K562 (cell line): ENCODE measurements around the gene CRABP2. TPM values are rescaled to one million over a fixed set of nuclear protein-coding genes. Genes with fewer than 3 reads are reported as not detected.
A peak's percentile ranks its signal among the peaks of the same experiment; 100 is the strongest.

Source experiments
- BHLHE40 ChIP-seq: IDR thresholded peaks from 2 replicates; pipeline ENCODE4 v1.6.1; 2011; ENCODE audit warnings: low read length, improper control_type of control experiment
- IRF1 ChIP-seq: sonication (generic); formaldehyde crosslinking; IDR thresholded peaks from 2 replicates; pipeline ENCODE4 v1.8.0; 2022; ENCODE audit warnings: missing genetic modification reagents, mild to moderate bottlenecking, borderline replicate concordance
- MTA3 ChIP-seq: fragments of 450-650 bp; formaldehyde crosslinking; IDR thresholded peaks from 2 replicates; pipeline ENCODE4 v1.6.1; 2017; ENCODE audit warnings: mild to moderate bottlenecking, borderline replicate concordance
- NBN ChIP-seq: fragments of 450-650 bp; IDR thresholded peaks from 2 replicates; pipeline ENCODE4 v1.6.1; 2016; ENCODE audit warnings: low read depth, mild to moderate bottlenecking
- NFE2 ChIP-seq: IDR thresholded peaks from 2 replicates; pipeline ENCODE4 v1.6.1; 2014; ENCODE audit warnings: antibody characterized with exemption, low read depth
- PHB ChIP-seq: fragments of 250-450 bp; sonication (Bioruptor Pico); IDR thresholded peaks from 2 replicates; pipeline ENCODE4 v1.5.0; 2021
- RBM14 ChIP-seq: fragments of 200-400 bp; formaldehyde crosslinking; IDR thresholded peaks from 2 replicates; pipeline ENCODE4 v1.6.1; 2018; ENCODE audit warnings: low read depth, mild to moderate bottlenecking, low read length, moderate library complexity, borderline replicate concordance; ENCODE audit not compliant: insufficient read depth
- RNF2 ChIP-seq: sonication (generic); IDR thresholded peaks from 2 replicates; pipeline ENCODE4 v1.6.1; 2016
- SIN3B ChIP-seq: fragments of 450-650 bp; IDR thresholded peaks from 2 replicates; pipeline ENCODE4 v1.6.1; 2017; ENCODE audit warnings: low read depth, mild to moderate bottlenecking, moderate library complexity
- TAF15 ChIP-seq: fragments of 200-400 bp; formaldehyde crosslinking; IDR thresholded peaks from 2 replicates; pipeline ENCODE4 v1.6.1; 2017; ENCODE audit warnings: mild to moderate bottlenecking, low read depth, low read length, moderate library complexity
- YY1 ChIP-seq, 3 experiments: IDR thresholded peaks; 2 replicates each; pipeline ENCODE4 v1.6.1; 2011; ENCODE audit warnings: low read length in 2 of 3, mild to moderate bottlenecking in 2 of 3, moderate library complexity in 2 of 3, borderline replicate concordance in 1 of 3, control low read depth in 1 of 3, low read depth in 1 of 3; ENCODE audit not compliant: insufficient read depth in 3 of 3, insufficient replicate concordance in 2 of 3, control insufficient read depth in 1 of 3, insufficient read length in 1 of 3; ENCODE audit errors: extremely low read depth in 1 of 3
- ZFP91 ChIP-seq: sonication (generic); formaldehyde crosslinking; IDR thresholded peaks from 2 replicates; pipeline ENCODE4 v1.8.0; 2022; ENCODE audit warnings: mild to moderate bottlenecking, missing genetic modification reagents
- ZKSCAN1 ChIP-seq: fragments of 150-350 bp; IDR thresholded peaks from 2 replicates; pipeline ENCODE4 v1.6.1; 2016; ENCODE audit warnings: low read depth, low read length
- ZNF121 ChIP-seq: sonication (generic); formaldehyde crosslinking; conservative IDR thresholded peaks from 2 replicates; pipeline ENCODE4 v1.8.0; 2022; ENCODE audit warnings: missing genetic modification reagents
- ZNF175 ChIP-seq: fragments of 200-800 bp; sonication (Bioruptor generic); IDR thresholded peaks from 2 replicates; pipeline ENCODE4 v1.6.1; 2016; ENCODE audit warnings: low read depth, mild to moderate bottlenecking, missing genetic modification characterization, missing compliant biosample characterization
- polyA plus RNA-seq, 8 experiments: library from polyadenylated mRNA; depleted of rRNA in 4 of 8; stranded (reverse) in 5 of 8; unstranded in 3 of 8; fragments of >200 nt; fragmentation: Nextera tagmentation in 2 of 8; fragmentation: Illumina TruSeq in 1 of 8; extraction: Ambion mirVana in 2 of 8; extraction: Trizol in 1 of 8; gene quantifications; 2 replicates each; pipeline versions ENCODE4 v1.2.1 to v1.2.3, GENCODE V29; 2011 to 2014; ENCODE audit warnings: inconsistent platforms in 1 of 8, missing spikeins in 1 of 8
- total RNA-seq, 7 experiments: library from RNA; depleted of rRNA in 6 of 7; stranded (reverse); fragments of >200 nt in 6 of 7; fragmentation: Illumina TruSeq in 2 of 7; extraction: Trizol in 2 of 7; gene quantifications; 2 replicates each; pipeline versions ENCODE4 v1.2.1 to v1.2.3, GENCODE V29; 2011 to 2021; ENCODE audit warnings: low replicate concordance in 1 of 7
- TF ChIP-seq, protein P1 (sequence below): fragments of 250-450 bp; sonication (Bioruptor Pico); IDR thresholded peaks from 2 replicates; pipeline ENCODE4 v1.6.1; 2021; ENCODE audit warnings: mild to moderate bottlenecking
- TF ChIP-seq, protein P2 (sequence below), 3 experiments: IDR thresholded peaks in 2 of 3; conservative IDR thresholded peaks in 1 of 3; 2 replicates each; pipeline ENCODE4 v1.5.1; 2011 to 2012; ENCODE audit warnings: low read length in 3 of 3, mild to moderate bottlenecking in 3 of 3, control low read depth in 2 of 3, improper control_type of control experiment in 1 of 3, inconsistent platforms in 1 of 3, low read depth in 1 of 3, mixed read lengths in 1 of 3, moderate library complexity in 1 of 3; ENCODE audit not compliant: insufficient read depth in 2 of 3
- TF ChIP-seq, protein P3 (sequence below), 3 experiments: fragments of 200-800 bp in 1 of 3; sonication (Bioruptor generic) in 1 of 3; sonication (generic) in 1 of 3; formaldehyde crosslinking in 1 of 3; IDR thresholded peaks; 2 replicates each; pipeline versions ENCODE4 v1.6.1 to v1.8.0; 2016 to 2022; ENCODE audit warnings: mild to moderate bottlenecking in 2 of 3, missing compliant biosample characterization in 2 of 3, missing genetic modification characterization in 2 of 3, missing genetic modification reagents in 1 of 3
- TF ChIP-seq, protein P4 (sequence below), 2 experiments: fragments of 250-450 bp in 1 of 2; fragments of 450-650 bp in 1 of 2; sonication (Bioruptor Pico) in 1 of 2; IDR thresholded peaks; 2 replicates each; pipeline versions ENCODE4 v1.6.1 to v1.8.0; 2016 to 2021; ENCODE audit warnings: mild to moderate bottlenecking in 2 of 2, moderate library complexity in 2 of 2, missing compliant biosample characterization in 1 of 2, missing genetic modification characterization in 1 of 2

Gene CRABP2
- total and polyA plus RNA-seq, 9 of the 15 experiments (the other 6 are each of a cell fraction or from before 2014, with no cell fraction given), result 0.30 to 2.5 (median 0.82) TPM

DNA sequence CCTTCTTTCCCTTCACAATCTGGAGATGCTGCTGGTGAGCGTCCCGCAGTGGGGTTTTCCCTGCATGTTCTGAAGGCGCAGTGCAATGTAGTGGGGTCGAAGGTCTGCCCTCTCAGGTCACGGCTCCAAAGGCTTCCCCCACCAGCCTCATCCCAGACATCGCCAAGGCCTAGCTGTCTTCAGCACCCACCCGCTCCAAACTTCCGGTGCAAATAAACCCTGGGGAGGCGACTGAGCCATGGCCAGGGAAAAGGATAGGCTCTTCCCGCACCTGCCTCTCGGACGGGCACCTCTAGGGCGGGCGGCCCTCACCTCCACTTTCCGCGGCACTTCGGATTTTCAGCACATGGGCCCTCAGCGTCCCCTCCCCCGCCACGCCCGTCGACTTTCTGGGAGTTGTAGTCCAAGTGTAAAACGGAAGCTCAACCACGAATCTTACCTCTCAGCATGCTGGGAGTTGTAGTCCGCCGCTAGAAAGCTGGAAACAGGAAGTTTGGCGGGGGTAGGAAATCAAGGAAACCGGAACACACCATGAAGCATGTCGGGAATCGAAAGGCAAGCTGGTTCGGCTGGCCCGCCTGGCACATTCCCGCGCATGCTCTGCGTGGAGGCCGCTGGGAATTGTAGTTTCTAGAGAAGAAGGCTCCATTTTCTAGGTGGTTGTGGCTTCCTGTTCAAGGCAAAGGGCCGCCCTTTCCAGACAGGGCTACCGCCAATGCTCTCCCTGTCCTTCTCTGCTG, 35.5 kb upstream of the CRABP2 start, which contains the start of gene MRPL24 (continued):
- no peak for TF ChIP-seq ZNF121 (CRISPR knock-in tag)
- TF ChIP-seq ZKSCAN1, result peak; percentile 53; the same call in 1 of the 2 replicates
- TF ChIP-seq NBN, result peak; percentile 76; the same call in 1 of the 2 replicates
- TF ChIP-seq IRF1 (CRISPR knock-in tag), result no peak
- TF ChIP-seq RNF2, result peak; percentile 82
- TF ChIP-seq, protein P1, sequence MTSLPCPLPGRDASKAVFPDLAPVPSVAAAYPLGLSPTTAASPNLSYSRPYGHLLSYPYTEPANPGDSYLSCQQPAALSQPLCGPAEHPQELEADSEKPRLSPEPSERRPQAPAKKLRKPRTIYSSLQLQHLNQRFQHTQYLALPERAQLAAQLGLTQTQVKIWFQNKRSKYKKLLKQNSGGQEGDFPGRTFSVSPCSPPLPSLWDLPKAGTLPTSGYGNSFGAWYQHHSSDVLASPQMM (CRISPR knock-in tag), result no peak
- TF ChIP-seq RBM14, result no peak
- TF ChIP-seq, protein P2, sequence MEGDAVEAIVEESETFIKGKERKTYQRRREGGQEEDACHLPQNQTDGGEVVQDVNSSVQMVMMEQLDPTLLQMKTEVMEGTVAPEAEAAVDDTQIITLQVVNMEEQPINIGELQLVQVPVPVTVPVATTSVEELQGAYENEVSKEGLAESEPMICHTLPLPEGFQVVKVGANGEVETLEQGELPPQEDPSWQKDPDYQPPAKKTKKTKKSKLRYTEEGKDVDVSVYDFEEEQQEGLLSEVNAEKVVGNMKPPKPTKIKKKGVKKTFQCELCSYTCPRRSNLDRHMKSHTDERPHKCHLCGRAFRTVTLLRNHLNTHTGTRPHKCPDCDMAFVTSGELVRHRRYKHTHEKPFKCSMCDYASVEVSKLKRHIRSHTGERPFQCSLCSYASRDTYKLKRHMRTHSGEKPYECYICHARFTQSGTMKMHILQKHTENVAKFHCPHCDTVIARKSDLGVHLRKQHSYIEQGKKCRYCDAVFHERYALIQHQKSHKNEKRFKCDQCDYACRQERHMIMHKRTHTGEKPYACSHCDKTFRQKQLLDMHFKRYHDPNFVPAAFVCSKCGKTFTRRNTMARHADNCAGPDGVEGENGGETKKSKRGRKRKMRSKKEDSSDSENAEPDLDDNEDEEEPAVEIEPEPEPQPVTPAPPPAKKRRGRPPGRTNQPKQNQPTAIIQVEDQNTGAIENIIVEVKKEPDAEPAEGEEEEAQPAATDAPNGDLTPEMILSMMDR (IDR thresholded peaks at IDR 0.05 in 2 of 3, conservative IDR thresholded peaks at IDR 0.05 in 1 of 3; ENCODE audit: insufficient read depth in 2 of 3, low read depth in 1 of 3, low read length in 3 of 3), result no peak; a peak in 1 of 6 replicates
- 0 out of 2 replicates have a peak, but pooled peaks have one; percentile 25 for TF ChIP-seq NFE2
- TF ChIP-seq, protein P3, sequence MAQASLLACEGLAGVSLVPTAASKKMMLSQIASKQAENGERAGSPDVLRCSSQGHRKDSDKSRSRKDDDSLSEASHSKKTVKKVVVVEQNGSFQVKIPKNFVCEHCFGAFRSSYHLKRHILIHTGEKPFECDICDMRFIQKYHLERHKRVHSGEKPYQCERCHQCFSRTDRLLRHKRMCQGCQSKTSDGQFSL (CRISPR knock-in tag; IDR thresholded peaks at IDR 0.05), result no peak
- TF ChIP-seq, protein P3 (tag; IDR thresholded peaks at IDR 0.05), result no peak
- peak; percentile 55 to 92 (median 91) for TF ChIP-seq YY1 (IDR thresholded peaks at IDR 0.05; ENCODE audit: borderline replicate concordance in 1 of 3, control insufficient read depth in 1 of 3, extremely low read depth in 1 of 3, insufficient read depth in 3 of 3, insufficient read length in 1 of 3, insufficient replicate concordance in 2 of 3, low read depth in 1 of 3, low read length in 2 of 3)
- TF ChIP-seq TAF15, result no peak
- TF ChIP-seq, protein P4, sequence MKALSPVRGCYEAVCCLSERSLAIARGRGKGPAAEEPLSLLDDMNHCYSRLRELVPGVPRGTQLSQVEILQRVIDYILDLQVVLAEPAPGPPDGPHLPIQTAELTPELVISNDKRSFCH (CRISPR knock-in tag; IDR thresholded peaks at IDR 0.05), result no peak
- TF ChIP-seq, protein P4 (tag; IDR thresholded peaks at IDR 0.05), result peak; percentile 87
- TF ChIP-seq MTA3, result 0 out of 2 replicates have a peak, but pooled peaks have one; percentile 68
- TF ChIP-seq ZFP91 (CRISPR knock-in tag), result no peak
- peak; percentile 48; the same call in 1 of the 2 replicates for TF ChIP-seq ZNF175 (CRISPR knock-in tag)
- peak; percentile 38; the same call in 1 of the 2 replicates for TF ChIP-seq BHLHE40
- peak; percentile 37; the same call in 1 of the 2 replicates for TF ChIP-seq SIN3B
- TF ChIP-seq PHB (CRISPR knock-in tag), result no peak
